HG03558 (cell line): ENCODE results near the gene GCNT2.
"Not testable (repeated sequence)": the region's sequence is repeated elsewhere in the genome, so short reads cannot be mapped to it uniquely, and the experiment has no call there.

ENCODE experiments used
- ATAC-seq: cut with Tn5 transposase; IDR thresholded peaks from one replicate; pipeline ENCODE4 v1.9.1; 2021; ENCODE audit warnings: moderate number of reproducible peaks; ENCODE audit not compliant: unreplicated experiment; ENCODE audit errors: extremely low read depth

The GCNT2 gene

DNA sequence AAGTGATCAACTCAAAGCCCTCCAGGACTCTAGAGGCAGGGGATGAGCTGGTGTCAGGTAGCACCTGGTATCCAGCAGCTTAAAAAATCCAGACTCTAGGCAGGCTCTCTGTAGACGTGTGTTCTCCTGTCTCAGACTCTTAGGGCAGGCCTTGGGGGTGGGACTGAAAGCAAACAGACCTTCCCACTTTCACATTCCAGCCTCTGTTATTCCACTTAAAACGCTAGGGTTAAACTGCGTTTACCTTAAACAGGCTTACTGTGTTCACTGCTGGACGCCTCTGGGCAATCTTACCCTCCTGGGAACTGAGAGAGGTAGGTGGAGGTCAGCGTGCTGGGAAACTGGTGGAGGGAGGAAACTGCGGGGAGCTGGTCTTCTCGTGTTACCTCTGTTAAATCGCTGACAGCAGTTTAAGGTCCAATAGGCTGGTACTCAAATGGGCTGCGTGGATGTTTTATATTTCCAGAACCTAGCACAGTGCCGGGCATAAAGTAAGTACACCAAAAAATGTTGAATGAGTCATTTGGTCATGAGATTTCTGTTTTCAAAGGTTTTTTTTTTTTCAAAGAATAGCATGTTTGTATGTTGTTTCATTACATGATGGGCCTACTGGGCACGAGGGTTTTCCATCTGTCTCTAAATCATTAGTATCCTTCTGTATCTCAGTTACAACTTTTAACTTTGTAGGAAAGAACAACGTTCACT is at the start of gene GCNT2:
Gene GCNT2 (plus strand): TSS at position 248 of the 705 bp plus-strand sequence. CDS start 7,561 bp downstream, outside the sequence.
- ATAC-seq = no peak

GRCh38 chr6:10472634-10473033 is 48.5 kb upstream of the GCNT2 start:
- ATAC-seq = no peak

DNA sequence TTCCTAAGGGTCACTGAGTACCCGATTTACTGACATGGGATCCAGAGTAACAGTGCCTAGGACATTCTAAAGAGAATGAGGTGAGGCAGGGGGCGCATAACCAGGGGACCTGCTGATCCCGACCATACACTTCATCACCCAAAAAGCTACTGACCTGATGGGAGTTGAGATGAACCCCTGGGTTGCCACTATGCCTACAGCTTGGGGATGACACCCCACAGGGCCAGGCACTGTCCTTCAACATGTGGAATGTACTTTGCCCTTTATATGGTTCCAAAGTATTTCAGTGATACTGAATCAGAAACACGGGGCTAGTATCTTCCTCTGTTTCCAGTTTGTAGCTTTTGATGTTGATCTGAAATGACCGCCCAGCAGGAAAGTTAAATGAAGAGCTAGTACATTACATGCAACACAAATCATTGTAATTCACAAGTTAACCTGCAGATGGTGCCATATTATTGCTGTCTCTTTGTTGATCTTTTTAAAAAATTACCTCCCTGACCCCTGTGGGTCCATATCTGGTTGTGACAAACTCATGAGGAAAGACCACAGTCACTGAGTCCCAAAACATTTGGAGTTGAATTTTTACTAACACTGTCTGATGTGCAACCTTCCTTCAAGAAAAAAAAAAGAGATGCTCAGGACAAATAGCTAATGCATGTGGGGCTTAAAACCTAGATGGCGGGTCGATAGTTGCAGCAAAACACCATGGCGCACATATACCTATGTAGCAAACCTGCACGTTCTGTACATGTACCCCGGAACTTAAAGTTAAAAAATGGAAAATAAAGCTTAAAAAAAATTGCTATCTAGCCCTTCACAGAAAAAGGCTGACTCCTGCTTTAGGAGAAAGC is 42.7 kb upstream of the GCNT2 start:
- no peak for ATAC-seq

DNA sequence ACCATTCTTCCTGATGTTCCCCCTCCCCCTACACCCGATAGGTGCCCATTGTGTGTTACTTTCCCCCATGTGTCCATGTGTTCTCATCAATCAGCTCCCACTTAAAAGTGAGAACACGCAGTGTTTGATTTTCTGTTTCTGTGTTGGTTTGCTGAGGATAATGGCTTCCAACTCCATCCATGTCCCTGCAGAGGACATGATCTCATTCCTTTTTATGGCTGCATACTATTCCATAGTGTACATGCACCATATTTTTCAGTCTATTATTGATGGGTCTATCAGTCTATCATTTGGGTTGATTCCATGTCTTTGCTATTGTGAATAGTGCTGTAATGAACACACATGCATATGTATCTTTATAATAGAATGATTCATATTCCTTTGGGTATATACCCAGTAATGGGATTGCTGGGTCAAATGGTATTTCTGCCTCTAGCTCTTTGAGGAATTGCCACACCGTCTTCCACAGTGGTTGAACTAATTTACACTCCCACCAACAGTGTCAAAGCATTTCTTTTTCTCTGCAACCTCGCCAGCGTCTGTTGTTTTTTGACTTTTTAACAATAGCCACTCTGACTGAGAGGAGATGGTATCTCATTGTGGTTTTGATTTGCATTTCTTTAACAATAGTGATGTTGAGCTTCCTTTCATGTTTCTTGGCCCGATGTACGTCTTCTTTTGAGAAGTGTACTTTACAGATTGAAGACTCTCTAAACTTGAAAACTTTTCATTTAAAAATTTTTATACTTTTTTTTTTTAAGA is 41.0 kb upstream of the GCNT2 start:
- ATAC-seq = no peak

- ATAC-seq = no peak
Observed at GRCh38 chr6:10481101-10481500, 40.0 kb upstream of the GCNT2 start.

DNA sequence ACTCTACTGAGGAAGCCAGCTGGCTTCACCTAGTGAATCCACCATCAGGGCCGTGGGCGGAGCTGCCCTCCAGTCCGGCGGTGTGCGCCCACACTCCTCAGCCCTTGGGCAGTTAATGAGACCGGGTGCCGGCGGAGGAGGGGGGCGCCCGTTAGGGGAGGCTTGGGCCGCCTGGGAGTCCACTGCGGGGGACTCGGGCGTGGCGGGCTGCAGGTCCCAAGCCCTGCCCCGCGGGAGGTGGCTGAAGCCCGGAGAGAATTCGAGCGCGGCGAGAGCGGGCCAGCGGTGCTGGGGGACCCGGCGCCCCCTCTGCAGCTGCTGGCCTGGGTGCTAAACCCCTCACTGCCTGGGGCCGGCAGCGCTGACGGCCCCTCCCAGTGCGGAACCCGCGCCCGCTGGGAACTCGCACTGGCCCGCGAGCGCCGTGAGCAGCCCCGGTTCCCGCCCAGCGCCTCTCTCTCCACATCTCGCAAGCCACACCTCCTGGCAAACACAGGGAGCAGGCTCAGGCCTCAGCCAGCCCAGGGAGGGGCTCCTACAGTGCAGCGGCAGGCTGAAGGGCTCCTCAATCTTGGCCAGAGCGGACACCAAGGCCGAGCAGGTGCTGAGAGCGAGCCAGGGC is 38.4 kb upstream of the GCNT2 start:
- no peak for ATAC-seq

DNA sequence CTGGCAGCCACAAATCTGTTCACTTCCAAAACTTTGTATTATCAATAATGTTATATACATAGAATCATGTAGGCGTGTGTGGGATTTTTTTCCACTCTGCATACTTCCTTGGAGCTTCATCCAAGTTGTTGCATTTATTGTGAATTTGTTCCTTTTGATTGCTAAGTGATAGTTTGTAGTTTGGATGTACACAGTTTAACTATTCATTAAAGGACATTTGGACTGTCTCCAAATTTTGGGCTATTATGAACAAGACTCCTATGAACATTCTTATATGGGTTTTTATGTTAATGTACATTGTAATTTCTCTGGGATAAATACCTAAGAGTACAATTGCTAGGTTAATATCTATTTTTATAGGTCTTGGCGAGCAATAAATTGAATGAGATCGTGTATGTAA is 36.2 kb upstream of the GCNT2 start:
- no peak for ATAC-seq

DNA sequence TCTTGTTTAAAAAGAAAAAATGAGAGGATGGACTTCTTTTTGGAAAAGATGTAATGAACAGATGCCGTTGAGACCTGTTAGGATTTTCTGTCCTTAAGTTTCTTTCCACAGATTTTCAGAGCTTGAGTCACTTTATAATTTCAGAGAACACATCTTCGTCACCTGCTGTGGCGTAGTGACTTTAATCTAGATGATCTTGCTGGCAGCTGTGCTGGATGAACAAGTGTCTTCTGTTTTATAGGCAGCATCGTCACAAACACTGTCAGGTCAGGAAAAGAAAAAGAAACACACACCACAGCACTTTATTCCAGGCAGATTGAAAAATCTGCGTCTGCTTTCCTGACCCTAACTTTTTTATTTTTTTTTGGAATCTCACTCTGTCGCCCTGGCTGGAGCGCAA is 35.7 kb upstream of the GCNT2 start:
- ATAC-seq = no peak

DNA sequence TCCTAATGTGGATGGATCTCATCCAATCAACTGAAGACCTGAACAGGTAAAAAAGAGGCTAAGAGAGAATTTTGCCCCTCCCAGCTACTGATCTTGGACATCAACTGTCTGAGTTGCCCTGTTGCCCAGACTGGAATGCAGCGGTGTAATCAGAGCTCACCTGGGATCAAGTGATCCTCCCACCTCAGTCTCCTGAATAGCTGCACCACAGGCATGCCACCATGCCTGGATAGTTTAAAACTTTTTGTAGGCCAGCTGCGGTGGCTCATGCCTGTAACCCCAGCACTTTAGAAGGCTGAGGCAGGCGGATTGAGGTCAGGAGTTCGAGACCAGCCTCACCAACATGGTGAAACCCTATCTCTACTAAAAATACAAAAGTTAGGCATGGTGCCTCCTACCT is 34.9 kb upstream of the GCNT2 start:
- no peak for ATAC-seq

DNA sequence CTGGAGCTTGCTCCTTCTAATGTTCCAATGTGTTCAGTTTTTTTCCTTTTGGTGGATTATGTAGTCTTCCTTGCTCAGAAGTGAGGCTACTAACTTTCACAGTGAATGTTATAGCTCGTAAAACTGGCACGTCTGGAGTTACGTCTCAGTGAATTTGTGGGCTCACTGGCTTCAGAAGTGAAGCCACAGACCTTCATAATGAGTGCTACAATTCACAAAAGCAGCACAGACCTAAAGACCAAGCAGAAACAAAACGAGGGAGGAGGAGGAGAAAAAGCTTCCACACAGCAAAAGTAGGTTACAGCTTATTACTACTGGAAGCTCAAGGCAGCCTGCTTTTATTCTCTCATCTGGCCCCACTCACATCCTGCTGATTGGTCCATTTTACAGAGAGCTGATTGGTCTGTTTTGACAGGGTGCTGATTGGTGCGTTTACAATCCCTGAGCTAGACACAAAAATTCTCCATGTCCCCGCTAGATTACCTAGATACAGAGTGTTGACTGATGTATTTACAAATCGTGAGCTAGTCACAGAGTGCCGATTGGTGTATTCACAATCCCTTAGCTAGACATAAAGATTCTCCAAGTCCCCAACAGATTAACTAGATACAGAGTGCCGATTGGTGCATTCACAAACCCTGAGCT is 34.1 kb upstream of the GCNT2 start:
- not testable (repeated sequence) for ATAC-seq

GRCh38 chr6:10487668-10488327 is 33.4 kb upstream of the GCNT2 start:
- ATAC-seq = no peak

- ATAC-seq = no peak
Observed at GRCh38 chr6:10491463-10491862, 29.7 kb upstream of the GCNT2 start.

GRCh38 chr6:10491905-10492304 is 29.2 kb upstream of the GCNT2 start:
- ATAC-seq = not testable (repeated sequence)

DNA sequence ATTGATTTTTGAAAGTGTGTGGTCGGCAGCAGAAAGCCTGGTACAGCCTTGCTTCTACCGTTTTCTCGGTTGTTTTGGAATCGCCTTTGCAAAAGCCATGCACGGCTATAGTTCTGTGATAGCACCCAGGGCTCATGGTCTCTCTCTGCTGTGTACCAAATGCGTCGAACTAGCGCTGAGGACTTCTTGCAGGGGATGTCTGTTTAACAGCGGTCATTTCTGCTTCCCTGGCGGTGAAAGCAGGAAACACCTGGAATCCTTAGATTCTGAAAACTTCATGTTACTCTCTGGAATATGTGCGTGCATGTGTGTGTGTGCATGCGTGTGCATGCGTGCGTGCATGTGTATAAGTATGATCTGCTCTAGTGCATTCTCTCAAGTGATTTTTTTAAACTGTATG is 26.1 kb upstream of the GCNT2 start:
- ATAC-seq = no peak

DNA sequence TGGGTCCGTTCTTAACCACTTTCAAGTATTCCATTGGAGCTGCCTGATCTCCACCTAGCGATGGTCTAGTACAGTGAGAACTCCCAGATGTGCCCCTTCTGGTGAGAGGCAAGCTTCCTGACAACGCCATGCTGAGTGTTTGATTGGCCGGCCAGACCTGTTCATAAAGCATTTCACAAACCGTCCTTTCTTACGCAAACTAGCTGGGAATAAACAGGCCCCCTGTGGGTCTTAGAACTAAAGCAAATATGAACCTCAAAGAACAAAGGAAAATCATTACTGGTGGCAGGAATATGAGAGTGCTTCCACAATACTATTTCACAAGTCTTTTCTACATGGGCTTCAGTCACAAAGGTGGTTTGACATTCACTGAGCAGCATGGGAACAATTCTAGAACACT is 15.6 kb upstream of the GCNT2 start:
- no peak for ATAC-seq

GRCh38 chr6:10507298-10507697 is 13.9 kb upstream of the GCNT2 start:
- ATAC-seq = no peak

GRCh38 chr6:10507715-10508114 is 13.4 kb upstream of the GCNT2 start:
- no peak for ATAC-seq

DNA sequence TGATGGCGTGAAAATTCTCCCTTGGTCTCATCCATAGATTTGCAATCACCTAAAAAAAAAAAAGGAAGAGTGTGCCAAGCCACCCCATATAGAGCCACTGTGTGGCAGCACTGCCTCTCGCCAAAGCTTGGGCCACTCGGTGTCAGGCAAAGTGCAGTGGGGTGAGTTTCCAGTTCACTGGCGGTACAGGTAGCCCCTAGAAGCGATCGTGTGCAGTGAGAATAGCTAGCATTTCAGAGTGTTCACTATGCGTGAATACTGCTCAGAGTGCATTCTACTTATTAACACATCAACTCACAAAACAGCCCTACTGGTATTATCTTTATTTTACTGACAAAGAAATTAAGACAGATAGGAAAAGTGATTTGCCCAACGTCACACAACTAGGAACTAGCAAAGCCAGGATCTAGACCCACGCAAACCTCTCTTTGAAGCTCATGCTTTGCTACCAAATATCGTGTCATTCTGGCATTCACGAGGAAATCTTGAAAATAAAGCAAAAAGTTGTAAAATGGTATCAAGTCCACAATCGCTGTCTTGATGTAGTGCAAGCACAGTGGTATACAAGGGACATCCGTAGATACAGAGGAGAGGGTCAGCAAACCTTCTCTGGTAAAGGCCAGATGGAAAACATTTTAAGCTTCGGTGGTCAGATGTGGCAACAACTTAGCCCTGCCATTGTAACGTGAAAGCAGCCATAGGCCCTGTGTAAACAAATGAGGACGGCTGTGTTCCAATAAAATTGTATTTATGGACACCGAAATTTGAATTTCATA is 10.4 kb upstream of the GCNT2 start:
- ATAC-seq = peak; percentile 94

- ATAC-seq = no peak
Observed at GRCh38 chr6:10511477-10511876, 9.7 kb upstream of the GCNT2 start.
